ENCODE data around the gene TTC33. TPM values are rescaled to one million over a fixed set of nuclear protein-coding genes. Genes with fewer than 3 reads are reported as not detected.

The TTC33 gene
- polyA plus RNA-seq, 1 donor from 2014 or later: 73.5 TPM

DNA sequence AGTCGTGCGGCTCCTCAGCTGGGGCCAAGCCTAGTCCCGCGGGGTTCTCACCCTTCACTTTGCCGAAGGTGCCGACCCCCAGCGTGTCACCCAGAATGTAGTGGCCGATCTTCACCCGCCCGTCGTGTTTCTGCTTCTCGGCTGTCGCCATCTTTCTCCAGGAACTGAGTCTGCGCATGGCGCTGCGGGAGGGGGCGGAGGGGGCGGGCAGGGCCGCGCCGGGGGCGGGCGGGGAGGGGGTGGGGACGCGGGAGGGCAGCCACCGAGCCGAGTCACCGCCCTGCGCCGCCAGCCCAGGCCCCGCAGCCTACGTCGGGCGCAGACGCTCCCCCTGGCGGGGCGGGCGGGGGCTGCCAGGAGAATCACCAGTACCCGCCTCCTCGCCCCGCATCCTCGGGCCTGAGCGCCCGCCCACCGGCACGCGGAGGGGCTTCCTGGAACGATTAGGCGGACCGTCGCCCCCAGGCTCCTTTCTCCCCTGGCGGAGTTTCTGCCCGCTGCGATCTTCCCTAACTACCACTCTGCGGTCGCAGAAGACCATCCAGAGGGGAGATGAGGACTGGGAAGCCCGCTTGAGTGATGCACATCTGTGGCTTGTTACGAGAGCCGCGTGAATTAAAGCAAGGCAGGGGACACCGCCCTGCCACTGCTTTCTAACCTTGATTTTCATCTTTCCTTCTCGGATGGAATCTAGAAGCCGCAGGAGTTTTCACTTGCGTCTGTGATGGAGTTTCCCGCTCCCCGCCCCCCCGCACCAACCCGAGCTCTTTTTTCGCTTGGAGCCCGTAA is 42.4 kb upstream of the TTC33 start, which contains the start of gene PRKAA1:
Gene PRKAA1 (minus strand): TSS at position 363 of the 789 bp plus-strand sequence. CDS start 185 bp downstream, at position 178.
- peak; percentile 67 for TF ChIP-seq SMC3 (conservative IDR thresholded peaks at IDR 0.05; ENCODE audit: poor library complexity)
- TF ChIP-seq POLR2AphosphoS5 (IDR thresholded peaks at IDR 0.05): peak; percentile 89
- TF ChIP-seq TAF1 (IDR thresholded peaks at IDR 0.05; ENCODE audit: low read depth): peak; percentile 91
- TF ChIP-seq, protein P1, sequence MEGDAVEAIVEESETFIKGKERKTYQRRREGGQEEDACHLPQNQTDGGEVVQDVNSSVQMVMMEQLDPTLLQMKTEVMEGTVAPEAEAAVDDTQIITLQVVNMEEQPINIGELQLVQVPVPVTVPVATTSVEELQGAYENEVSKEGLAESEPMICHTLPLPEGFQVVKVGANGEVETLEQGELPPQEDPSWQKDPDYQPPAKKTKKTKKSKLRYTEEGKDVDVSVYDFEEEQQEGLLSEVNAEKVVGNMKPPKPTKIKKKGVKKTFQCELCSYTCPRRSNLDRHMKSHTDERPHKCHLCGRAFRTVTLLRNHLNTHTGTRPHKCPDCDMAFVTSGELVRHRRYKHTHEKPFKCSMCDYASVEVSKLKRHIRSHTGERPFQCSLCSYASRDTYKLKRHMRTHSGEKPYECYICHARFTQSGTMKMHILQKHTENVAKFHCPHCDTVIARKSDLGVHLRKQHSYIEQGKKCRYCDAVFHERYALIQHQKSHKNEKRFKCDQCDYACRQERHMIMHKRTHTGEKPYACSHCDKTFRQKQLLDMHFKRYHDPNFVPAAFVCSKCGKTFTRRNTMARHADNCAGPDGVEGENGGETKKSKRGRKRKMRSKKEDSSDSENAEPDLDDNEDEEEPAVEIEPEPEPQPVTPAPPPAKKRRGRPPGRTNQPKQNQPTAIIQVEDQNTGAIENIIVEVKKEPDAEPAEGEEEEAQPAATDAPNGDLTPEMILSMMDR (IDR thresholded peaks at IDR 0.05; ENCODE audit: poor library complexity, severe bottlenecking): peak; percentile 80
- no peak for TF ChIP-seq EZH2 (IDR thresholded peaks at IDR 0.05; ENCODE audit: borderline replicate concordance, insufficient read depth, low read length, poor library complexity, severe bottlenecking)
- peak; percentile 40 for TF ChIP-seq EP300 (conservative IDR thresholded peaks at IDR 0.05; ENCODE audit: poor library complexity, severe bottlenecking)
- peak; percentile 83 for TF ChIP-seq MXI1 (conservative IDR thresholded peaks at IDR 0.05; ENCODE audit: poor library complexity, severe bottlenecking)
- peak; percentile 39 for TF ChIP-seq RAD21 (conservative IDR thresholded peaks at IDR 0.05)
- peak; percentile 46 for TF ChIP-seq REST (IDR thresholded peaks at IDR 0.05; ENCODE audit: borderline replicate concordance)
- H3K27me3 ChIP-seq (ENCODE audit: insufficient read depth, low read depth, low read length): no peaks in the 10 kb centered on the region
- peak within 1 kb of the TSS; percentile 93 for H3K4me2 ChIP-seq (ENCODE audit: low read length)

GRCh38 chr5:40797273-40798011 is 41.7 kb upstream of the TTC33 start:
- Histone ChIP-seq H2AFZ (ENCODE audit: low read depth, low read length) (peak overlapping the region; percentile 60), H3K27ac (ENCODE audit: low read length) (peak overlapping the region; percentile 78), H3F3A (ENCODE audit: insufficient read depth, low read length, poor library complexity, severe bottlenecking) (peaks cover 3% of the 10 kb centered on the region), H4K20me1 (ENCODE audit: insufficient read depth) (no peaks in the 10 kb centered on the region), H3K27me3 (ENCODE audit: insufficient read depth, low read depth, low read length) (no peaks in the 10 kb centered on the region), H3K9me3 (ENCODE audit: low read length) (no peaks in the 10 kb centered on the region), H3K36me3 (ENCODE audit: insufficient read depth, low read length) (no peaks in the 10 kb centered on the region), H3K9ac (ENCODE audit: low read length) (peak overlapping the region; percentile 83), H3K9me2 (ENCODE audit: insufficient read depth, low read length) (no peaks in the 10 kb centered on the region), H3K4me2 (ENCODE audit: low read length) (peak overlapping the region; percentile 81), H3K4me3 (ENCODE audit: low read length) (peak overlapping the region; percentile 94), H3K79me2 (replicated peaks; ENCODE audit: insufficient read depth, low read length) (peaks cover 41% of the 10 kb centered on the region)
- no peak for TF ChIP-seq SMC3 (conservative IDR thresholded peaks at IDR 0.05; ENCODE audit: poor library complexity)
- peak; percentile 60 for TF ChIP-seq MXI1 (conservative IDR thresholded peaks at IDR 0.05; ENCODE audit: poor library complexity, severe bottlenecking)

More for the DNA sequence above, 42.4 kb upstream of the TTC33 start, which contains the start of gene PRKAA1:
- Histone ChIP-seq H3K9me3 (ENCODE audit: low read length) (no peaks in the 10 kb centered on the region), H2AFZ (ENCODE audit: low read depth, low read length) (peak within 1 kb of the TSS; percentile 80), H3K4me3 (ENCODE audit: low read length) (peak within 1 kb of the TSS; percentile 94), H3K9ac (ENCODE audit: low read length) (peak within 1 kb of the TSS; percentile 83), H3F3A (ENCODE audit: insufficient read depth, low read length, poor library complexity, severe bottlenecking) (peaks cover 3% of the 10 kb centered on the region), H3K9me2 (ENCODE audit: insufficient read depth, low read length) (no peaks in the 10 kb centered on the region), H3K79me2 (replicated peaks; ENCODE audit: insufficient read depth, low read length) (peaks cover 36% of the 10 kb centered on the region), H4K20me1 (ENCODE audit: insufficient read depth) (no peaks in the 10 kb centered on the region), H3K36me3 (ENCODE audit: insufficient read depth, low read length) (no peaks in the 10 kb centered on the region), H3K27ac (ENCODE audit: low read length) (peak within 1 kb of the TSS; percentile 78)

Data from neural cell (in vitro differentiated cells).